ENCODE measurements around the gene CST7.
A peak's percentile ranks its signal among the peaks of the same experiment; 100 is the strongest.
"Not testable (repeated sequence)": the region's sequence is repeated elsewhere in the genome, so short reads cannot be mapped to it uniquely, and the experiment has no call there.

CST7 gene

GRCh38 chr20:24948939-24949679 is at the start of gene CST7:
Gene CST7 (plus strand): TSS chr20:24949269. CDS start chr20:24949506, 237 bp downstream.
- ATAC-seq, result peak; percentile 90 to 91

GRCh38 chr20:24906806-24907205 is 42.3 kb upstream of the CST7 start:
- ATAC-seq, result no peak

GRCh38 chr20:24908642-24909041 is 40.4 kb upstream of the CST7 start:
- ATAC-seq, result no peak

GRCh38 chr20:24909086-24909780 is 39.8 kb upstream of the CST7 start:
- no peak for ATAC-seq

GRCh38 chr20:24909861-24910260 is 39.2 kb upstream of the CST7 start:
- ATAC-seq, result no peak

- no peak for ATAC-seq
Measured at GRCh38 chr20:24910461-24910860, 38.6 kb upstream of the CST7 start.

- ATAC-seq, result no peak
Measured at GRCh38 chr20:24911461-24911860, 37.6 kb upstream of the CST7 start.

GRCh38 chr20:24912397-24913075 is 36.5 kb upstream of the CST7 start:
- no peak for ATAC-seq

- no peak for ATAC-seq
Measured at GRCh38 chr20:24913076-24913628, 35.9 kb upstream of the CST7 start.

- ATAC-seq, result no peak
Measured at GRCh38 chr20:24914388-24915241, 34.5 kb upstream of the CST7 start.

GRCh38 chr20:24915440-24915839 is 33.6 kb upstream of the CST7 start:
- no peak for ATAC-seq

GRCh38 chr20:24915892-24916291 is 33.2 kb upstream of the CST7 start:
- no peak for ATAC-seq

- no peak for ATAC-seq
Measured at GRCh38 chr20:24916412-24916811, 32.7 kb upstream of the CST7 start.

GRCh38 chr20:24917056-24917455 is 32.0 kb upstream of the CST7 start:
- ATAC-seq, result no peak

GRCh38 chr20:24917797-24918578 is 31.1 kb upstream of the CST7 start:
- ATAC-seq, result peak in 1 of 2 donors; percentile 53

GRCh38 chr20:24918579-24919566 is 30.2 kb upstream of the CST7 start:
- ATAC-seq, result no peak

GRCh38 chr20:24919665-24920064 is 29.4 kb upstream of the CST7 start:
- not testable (repeated sequence) for ATAC-seq

GRCh38 chr20:24920706-24921105 is 28.4 kb upstream of the CST7 start:
- not testable (repeated sequence) for ATAC-seq

- ATAC-seq, result not testable (repeated sequence)
Measured at GRCh38 chr20:24929259-24929658, 19.8 kb upstream of the CST7 start.
